Testis (tissue), 2 donors: ENCODE measurements around the gene TFEB.

Source experiments
- CTCF ChIP-seq, 3 experiments: fragments of 450-650 bp in 2 of 3; fragments of 200-600 bp in 1 of 3; sonication (generic) in 1 of 3; IDR thresholded peaks; one replicate each; pipeline ENCODE4 v1.5.1; 2016 to 2019; ENCODE audit warnings: antibody characterized with exemption in 3 of 3, mild to moderate bottlenecking in 2 of 3, moderate library complexity in 1 of 3
- POLR2A ChIP-seq: fragments of 450-650 bp; IDR thresholded peaks from one replicate; pipeline ENCODE4 v1.6.1; 2017; ENCODE audit warnings: antibody characterized with exemption, mild to moderate bottlenecking, moderate library complexity

- no peak for TF ChIP-seq CTCF (IDR thresholded peaks at IDR 0.05)
- TF ChIP-seq POLR2A = no peak
Observed at GRCh38 chr6:41784581-41785171, 49.3 kb upstream of the TFEB start.
